Measurements from ENCODE around the gene TMC5.

Gene TMC5

GRCh38 chr16:19513377-19514053 lies 95.8 kb downstream of the TMC5 start:
- H3K27me3 ChIP-seq (ENCODE audit: control insufficient read depth, insufficient read depth, low read length) = no peaks in the 10 kb centered on the region
- H3K36me3 ChIP-seq (ENCODE audit: control insufficient read depth, low read depth, low read length) = peaks cover 49% of the 10 kb centered on the region
- H3K9me3 ChIP-seq (ENCODE audit: control insufficient read depth, low read depth, low read length) = no peaks in the 10 kb centered on the region
- no peak overlapping the region for H3K9ac ChIP-seq (ENCODE audit: low read length)
- no peaks in the 10 kb centered on the region for H3K4me1 ChIP-seq (ENCODE audit: control insufficient read depth, low read depth, low read length)
- no peak overlapping the region for H3K27ac ChIP-seq (ENCODE audit: low read length)
- H3K4me3 ChIP-seq (ENCODE audit: low read length) = no peak overlapping the region

DNA sequence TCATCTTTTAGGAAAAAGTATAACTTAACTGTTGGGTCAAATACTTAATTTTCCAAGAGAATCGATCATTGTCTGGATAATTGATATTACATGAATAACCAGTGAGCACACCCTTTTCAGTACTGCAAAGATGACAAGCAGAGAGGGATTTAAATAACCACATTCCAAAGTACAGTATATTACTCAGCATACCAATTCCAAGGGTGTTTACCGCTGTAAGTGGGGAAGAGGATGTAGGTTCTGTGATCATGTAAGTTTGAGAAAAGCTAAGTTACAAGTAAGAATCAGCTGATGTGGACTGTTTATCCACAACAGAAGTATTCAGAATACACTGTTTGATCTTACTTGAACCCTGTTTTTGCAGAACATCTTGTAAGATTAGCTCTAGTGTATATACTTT lies 98.1 kb downstream of the TMC5 start:
- H3K9me3 ChIP-seq (ENCODE audit: control insufficient read depth, low read depth, low read length) = no peaks in the 10 kb centered on the region
- H3K9ac ChIP-seq (ENCODE audit: low read length) = no peak overlapping the region
- no peak overlapping the region for H3K27ac ChIP-seq (ENCODE audit: low read length)
- peaks cover 4% of the 10 kb centered on the region for H3K4me1 ChIP-seq (ENCODE audit: control insufficient read depth, low read depth, low read length)
- H3K36me3 ChIP-seq (ENCODE audit: control insufficient read depth, low read depth, low read length) = peaks cover 30% of the 10 kb centered on the region
- no peaks in the 10 kb centered on the region for H3K27me3 ChIP-seq (ENCODE audit: control insufficient read depth, insufficient read depth, low read length)
- H3K4me3 ChIP-seq (ENCODE audit: low read length) = no peak overlapping the region

DNA sequence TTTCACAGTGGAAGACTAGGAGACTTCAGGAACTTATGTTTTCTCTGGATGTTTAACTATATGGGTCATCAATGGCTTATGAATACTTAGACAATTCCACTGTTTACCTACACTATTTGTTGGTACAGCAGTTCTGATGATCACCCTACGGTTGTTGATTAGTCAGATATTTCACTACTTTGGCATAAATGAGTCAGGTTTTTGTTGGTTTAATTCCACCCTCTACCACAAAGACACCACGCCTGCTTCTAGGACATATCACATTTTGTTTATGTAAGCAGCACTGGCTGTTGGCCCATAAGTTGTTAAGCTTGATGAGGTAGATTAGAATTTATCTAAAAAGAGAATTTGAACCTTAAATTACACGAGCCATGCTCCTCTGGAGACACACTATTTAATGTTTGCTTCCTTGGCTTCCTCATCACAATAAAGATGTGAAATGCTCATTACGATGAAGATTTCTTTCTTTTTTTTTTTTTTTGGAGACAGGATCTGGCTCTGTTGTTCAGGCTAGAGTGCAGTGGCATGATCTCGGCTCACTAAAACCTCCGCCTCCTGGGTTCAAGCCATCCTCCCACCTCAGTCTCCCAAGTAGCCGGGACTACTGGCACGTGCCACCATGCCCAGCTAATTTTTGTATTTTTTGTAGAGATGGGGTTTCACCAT lies 99.9 kb downstream of the TMC5 start:
- Histone ChIP-seq H3K36me3 (ENCODE audit: control insufficient read depth, low read depth, low read length) (peaks cover 26% of the 10 kb centered on the region), H3K4me3 (ENCODE audit: low read length) (no peak overlapping the region), H3K9ac (ENCODE audit: low read length) (no peak overlapping the region), H3K4me1 (ENCODE audit: control insufficient read depth, low read depth, low read length) (peaks cover 11% of the 10 kb centered on the region), H3K27me3 (ENCODE audit: control insufficient read depth, insufficient read depth, low read length) (no peaks in the 10 kb centered on the region), H3K27ac (ENCODE audit: low read length) (no peak overlapping the region), H3K9me3 (ENCODE audit: control insufficient read depth, low read depth, low read length) (no peaks in the 10 kb centered on the region)

GRCh38 chr16:19518388-19518787 lies 100.7 kb downstream of the TMC5 start:
- Histone ChIP-seq H3K36me3 (ENCODE audit: control insufficient read depth, low read depth, low read length) (peaks cover 21% of the 10 kb centered on the region), H3K4me1 (ENCODE audit: control insufficient read depth, low read depth, low read length) (peaks cover 16% of the 10 kb centered on the region), H3K27ac (ENCODE audit: low read length) (no peak overlapping the region), H3K9ac (ENCODE audit: low read length) (no peak overlapping the region), H3K9me3 (ENCODE audit: control insufficient read depth, low read depth, low read length) (no peaks in the 10 kb centered on the region), H3K27me3 (ENCODE audit: control insufficient read depth, insufficient read depth, low read length) (no peaks in the 10 kb centered on the region), H3K4me3 (ENCODE audit: low read length) (no peak overlapping the region)

DNA sequence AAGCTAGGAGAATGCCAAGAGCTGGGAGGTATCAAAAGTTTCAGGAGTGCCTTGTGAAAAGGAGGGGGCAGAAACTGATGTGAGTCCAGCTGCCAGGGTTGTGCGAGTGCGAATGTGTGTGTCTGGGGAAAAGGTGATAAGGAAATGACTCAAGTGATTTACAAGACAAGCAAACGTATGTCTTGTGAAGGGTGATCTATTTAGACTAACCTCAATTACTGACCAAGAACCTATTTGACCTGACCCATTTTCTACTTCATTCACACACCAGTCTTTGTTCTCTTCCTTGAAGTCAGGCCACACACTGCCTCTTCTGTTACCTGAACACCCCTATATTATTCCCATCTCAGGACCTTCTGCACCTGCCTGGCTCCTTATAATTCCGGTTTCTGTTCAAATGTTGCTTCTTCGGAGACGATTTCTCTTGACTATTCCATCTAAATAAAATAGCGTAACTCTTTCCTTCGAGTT lies 103.2 kb downstream of the TMC5 start:
- H3K4me1 ChIP-seq (ENCODE audit: control insufficient read depth, low read depth, low read length) = peaks cover 21% of the 10 kb centered on the region
- H3K36me3 ChIP-seq (ENCODE audit: control insufficient read depth, low read depth, low read length) = peaks cover 13% of the 10 kb centered on the region
- H3K9ac ChIP-seq (ENCODE audit: low read length) = peak overlapping the region; percentile 76
- no peaks in the 10 kb centered on the region for H3K9me3 ChIP-seq (ENCODE audit: control insufficient read depth, low read depth, low read length)
- no peaks in the 10 kb centered on the region for H3K27me3 ChIP-seq (ENCODE audit: control insufficient read depth, insufficient read depth, low read length)
- H3K27ac ChIP-seq (ENCODE audit: low read length) = peak overlapping the region; percentile 36
- H3K4me3 ChIP-seq (ENCODE audit: low read length) = peak overlapping the region; percentile 81

DNA sequence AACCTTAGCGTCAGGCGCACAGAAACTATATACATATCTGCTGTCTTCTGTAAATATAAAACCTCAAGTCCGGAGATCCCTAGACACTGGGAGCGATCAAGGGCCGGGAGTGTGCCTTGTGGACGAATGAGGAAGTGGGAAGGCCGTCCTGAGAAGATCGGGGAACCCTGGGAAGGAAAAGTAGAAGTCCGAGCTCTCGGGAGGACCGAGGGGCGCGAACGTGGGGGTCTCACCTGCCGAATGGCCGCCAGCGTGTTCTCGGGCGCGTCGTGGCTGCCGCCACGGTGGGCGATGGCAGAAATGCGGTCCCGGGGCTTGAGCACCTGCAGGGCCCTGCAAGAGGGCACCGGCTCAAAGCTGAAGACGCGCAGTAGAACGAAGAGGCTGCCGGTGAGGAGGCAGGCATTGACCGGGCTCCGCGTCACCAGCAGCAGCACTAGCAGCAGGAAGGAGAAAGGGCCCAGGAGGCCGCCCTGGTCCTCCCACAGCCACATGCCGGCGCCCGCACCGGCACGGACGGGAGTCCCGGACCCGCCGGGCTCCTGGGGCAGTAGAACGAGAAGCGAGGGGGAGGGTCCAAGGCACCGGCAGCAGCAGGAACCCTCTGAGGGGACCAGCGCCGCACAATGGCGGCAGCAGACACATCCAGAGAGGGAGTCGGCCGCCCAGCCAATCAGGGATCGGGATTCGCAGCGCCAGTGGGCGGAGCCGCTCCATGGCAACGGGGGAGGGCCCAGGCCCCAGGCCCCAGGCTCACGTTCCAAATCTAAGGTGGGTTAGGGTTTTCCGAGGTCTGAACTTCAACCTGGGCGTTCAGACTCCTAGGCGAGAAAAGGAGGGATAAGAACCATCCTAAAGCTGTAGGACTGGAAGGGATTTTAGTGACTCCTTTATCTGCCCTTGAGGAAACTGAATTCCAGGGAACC lies 104.1 kb downstream of the TMC5 start, which contains the start of gene GDE1:
Gene GDE1, minus strand, starts transcription at position 628 of the 926 bp plus-strand sequence. Its CDS starts 134 bp downstream, at position 494.
- Histone ChIP-seq H3K36me3 (ENCODE audit: control insufficient read depth, low read depth, low read length) (peaks cover 5% of the 10 kb centered on the region), H3K27me3 (ENCODE audit: control insufficient read depth, insufficient read depth, low read length) (no peaks in the 10 kb centered on the region), H3K4me3 (ENCODE audit: low read length) (peak within 1 kb of the TSS; percentile 81), H3K9ac (ENCODE audit: low read length) (peak within 1 kb of the TSS; percentile 76), H3K9me3 (ENCODE audit: control insufficient read depth, low read depth, low read length) (no peaks in the 10 kb centered on the region), H3K27ac (ENCODE audit: low read length) (peak within 1 kb of the TSS; percentile 36), H3K4me1 (ENCODE audit: control insufficient read depth, low read depth, low read length) (peaks cover 21% of the 10 kb centered on the region)

- Histone ChIP-seq H3K27me3 (ENCODE audit: control insufficient read depth, insufficient read depth, low read length) (no peaks in the 10 kb centered on the region), H3K4me1 (ENCODE audit: control insufficient read depth, low read depth, low read length) (peaks cover 21% of the 10 kb centered on the region), H3K27ac (ENCODE audit: low read length) (no peak overlapping the region), H3K9me3 (ENCODE audit: control insufficient read depth, low read depth, low read length) (no peaks in the 10 kb centered on the region), H3K36me3 (ENCODE audit: control insufficient read depth, low read depth, low read length) (no peaks in the 10 kb centered on the region), H3K4me3 (ENCODE audit: low read length) (peak overlapping the region; percentile 81), H3K9ac (ENCODE audit: low read length) (peak overlapping the region; percentile 76)
Measured at GRCh38 chr16:19522397-19522732, 104.7 kb downstream of the TMC5 start.

- H3K4me1 ChIP-seq (ENCODE audit: control insufficient read depth, low read depth, low read length) = peaks cover 21% of the 10 kb centered on the region
- H3K9me3 ChIP-seq (ENCODE audit: control insufficient read depth, low read depth, low read length) = no peaks in the 10 kb centered on the region
- H3K27me3 ChIP-seq (ENCODE audit: control insufficient read depth, insufficient read depth, low read length) = no peaks in the 10 kb centered on the region
- peak overlapping the region; percentile 81 for H3K4me3 ChIP-seq (ENCODE audit: low read length)
- H3K27ac ChIP-seq (ENCODE audit: low read length) = no peak overlapping the region
- H3K36me3 ChIP-seq (ENCODE audit: control insufficient read depth, low read depth, low read length) = no peaks in the 10 kb centered on the region
- H3K9ac ChIP-seq (ENCODE audit: low read length) = no peak overlapping the region
Measured at GRCh38 chr16:19522760-19523159, 105.1 kb downstream of the TMC5 start.

GRCh38 chr16:19523184-19523558 lies 105.5 kb downstream of the TMC5 start:
- Histone ChIP-seq H3K27me3 (ENCODE audit: control insufficient read depth, insufficient read depth, low read length) (no peaks in the 10 kb centered on the region), H3K36me3 (ENCODE audit: control insufficient read depth, low read depth, low read length) (peaks cover 3% of the 10 kb centered on the region), H3K4me3 (ENCODE audit: low read length) (no peak overlapping the region), H3K9me3 (ENCODE audit: control insufficient read depth, low read depth, low read length) (no peaks in the 10 kb centered on the region), H3K27ac (ENCODE audit: low read length) (no peak overlapping the region), H3K9ac (ENCODE audit: low read length) (no peak overlapping the region), H3K4me1 (ENCODE audit: control insufficient read depth, low read depth, low read length) (peaks cover 21% of the 10 kb centered on the region)

GRCh38 chr16:19523559-19524355 lies 106.1 kb downstream of the TMC5 start, which contains the start of gene CCP110:
Gene CCP110, plus strand, starts transcription at chr16:19523942. Its CDS starts 3,940 bp downstream, at chr16:19527882.
- H3K4me3 ChIP-seq (ENCODE audit: low read length) = peak within 1 kb of the TSS; percentile 88
- no peak within 1 kb of the TSS for H3K27ac ChIP-seq (ENCODE audit: low read length)
- H3K9ac ChIP-seq (ENCODE audit: low read length) = peak within 1 kb of the TSS; percentile 74
- H3K9me3 ChIP-seq (ENCODE audit: control insufficient read depth, low read depth, low read length) = no peaks in the 10 kb centered on the region
- no peaks in the 10 kb centered on the region for H3K27me3 ChIP-seq (ENCODE audit: control insufficient read depth, insufficient read depth, low read length)
- H3K4me1 ChIP-seq (ENCODE audit: control insufficient read depth, low read depth, low read length) = peaks cover 21% of the 10 kb centered on the region
- H3K36me3 ChIP-seq (ENCODE audit: control insufficient read depth, low read depth, low read length) = peaks cover 8% of the 10 kb centered on the region

GRCh38 chr16:19524356-19524615 lies 106.6 kb downstream of the TMC5 start:
- H3K9ac ChIP-seq (ENCODE audit: low read length) = peak overlapping the region; percentile 74
- H3K27me3 ChIP-seq (ENCODE audit: control insufficient read depth, insufficient read depth, low read length) = no peaks in the 10 kb centered on the region
- peaks cover 21% of the 10 kb centered on the region for H3K4me1 ChIP-seq (ENCODE audit: control insufficient read depth, low read depth, low read length)
- no peaks in the 10 kb centered on the region for H3K9me3 ChIP-seq (ENCODE audit: control insufficient read depth, low read depth, low read length)
- peak overlapping the region; percentile 88 for H3K4me3 ChIP-seq (ENCODE audit: low read length)
- no peak overlapping the region for H3K27ac ChIP-seq (ENCODE audit: low read length)
- peaks cover 11% of the 10 kb centered on the region for H3K36me3 ChIP-seq (ENCODE audit: control insufficient read depth, low read depth, low read length)
